Measurements from ENCODE around the gene PTPN22. TPM values are rescaled to one million over a fixed set of nuclear protein-coding genes. Genes with fewer than 3 reads are reported as not detected.

The PTPN22 gene
- total and polyA plus RNA-seq, 4 donors, result 0.22 to 3.1 (median 0.31) TPM

DNA sequence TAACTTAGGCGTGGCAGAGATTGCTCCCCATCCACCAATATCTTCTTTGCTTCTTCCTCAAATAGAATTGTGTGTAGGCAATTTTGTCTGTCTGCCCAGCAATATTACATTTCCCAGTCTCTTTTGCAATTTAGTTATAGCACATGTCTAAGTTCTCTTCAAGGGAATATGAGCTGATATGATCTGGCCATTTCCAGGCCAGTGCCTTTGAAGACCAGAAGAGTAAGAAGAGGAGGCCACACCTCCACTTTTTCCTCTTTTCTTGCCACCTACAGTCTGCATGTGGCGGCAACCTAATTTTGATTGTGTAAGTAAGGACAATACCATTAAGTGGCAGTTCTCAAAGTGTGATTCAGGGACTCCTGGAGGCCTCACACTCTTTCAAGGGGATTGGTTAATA, 52.9 kb downstream of the PTPN22 start:
- DNase-seq (ENCODE audit: low read depth in 4 of 6, low spot score in 6 of 6), result no peak
- Histone ChIP-seq H3K27me3 (ENCODE audit: control insufficient read depth, insufficient read depth, low read length) (no peaks in the 10 kb centered on the region), H3K4me3 (ENCODE audit: low read depth, low read length) (no peak overlapping the region), H3K9me3 (ENCODE audit: control insufficient read depth, insufficient read depth, low read length) (no peaks in the 10 kb centered on the region), H3K4me1 (ENCODE audit: control insufficient read depth, insufficient read depth, low read length) (no peaks in the 10 kb centered on the region), H3K27ac (ENCODE audit: low read depth, low read length) (no peak overlapping the region), H3K36me3 (ENCODE audit: control insufficient read depth, insufficient read depth, low read length) (no peaks in the 10 kb centered on the region)
- no CpG with 5 or more reads among the region's 2 CpGs for WGBS (ENCODE audit: insufficient coverage)

DNA sequence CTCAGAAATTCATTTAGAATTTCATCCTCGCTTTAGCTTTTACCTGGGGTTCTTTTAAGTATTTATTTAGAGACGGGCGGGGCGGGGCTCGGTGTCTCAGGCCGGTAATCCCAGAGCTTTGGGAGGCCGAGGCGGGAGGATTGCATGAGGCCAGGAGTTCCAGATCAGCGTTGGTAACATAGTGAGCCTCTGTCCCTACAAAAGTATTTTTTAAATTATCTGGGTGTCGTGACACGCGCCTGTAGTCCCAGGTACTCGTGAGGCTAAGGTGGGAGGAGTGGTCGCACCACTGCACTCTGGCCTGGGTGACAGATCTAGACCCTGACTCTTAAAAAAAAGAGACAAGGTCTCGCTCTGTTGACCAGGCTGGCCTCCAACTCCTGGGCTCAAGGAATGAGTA, 58.3 kb downstream of the PTPN22 start:
- no peak for DNase-seq (ENCODE audit: low read depth in 4 of 6, low spot score in 6 of 6)
- WGBS (ENCODE audit: insufficient coverage), result 98% methylated on average over 13 of the region's 15 CpGs
- Histone ChIP-seq H3K36me3 (ENCODE audit: control insufficient read depth, insufficient read depth, low read length) (no peaks in the 10 kb centered on the region), H3K27ac (ENCODE audit: low read depth, low read length) (no peak overlapping the region), H3K27me3 (ENCODE audit: control insufficient read depth, insufficient read depth, low read length) (no peaks in the 10 kb centered on the region), H3K4me3 (ENCODE audit: low read depth, low read length) (no peak overlapping the region), H3K4me1 (ENCODE audit: control insufficient read depth, insufficient read depth, low read length) (peaks cover 6% of the 10 kb centered on the region), H3K9me3 (ENCODE audit: control insufficient read depth, insufficient read depth, low read length) (no peaks in the 10 kb centered on the region)

DNA sequence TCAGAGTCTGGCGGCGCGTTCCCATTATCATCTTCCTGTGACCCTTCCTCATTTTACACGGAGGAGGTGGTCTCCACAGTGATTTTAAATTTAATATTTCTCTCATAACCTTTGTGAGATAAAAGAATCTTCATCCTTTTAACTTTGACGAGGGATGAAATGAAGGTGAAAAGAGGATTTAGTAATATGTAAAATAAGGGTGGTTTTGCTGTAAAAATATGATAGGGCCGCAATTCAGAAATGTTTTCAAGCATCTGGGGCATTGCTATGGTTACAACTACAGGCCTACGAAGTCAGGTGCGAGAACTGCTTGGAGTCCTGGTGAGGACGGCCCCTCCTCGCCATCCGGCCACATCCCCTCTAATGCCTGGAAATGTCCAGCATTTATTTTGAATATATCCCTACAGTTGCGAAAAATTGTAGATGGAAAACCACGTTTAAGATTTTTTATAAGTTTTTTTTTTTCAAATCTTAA, 58.8 kb downstream of the PTPN22 start:
- Histone ChIP-seq H3K27me3 (ENCODE audit: control insufficient read depth, insufficient read depth, low read length) (no peaks in the 10 kb centered on the region), H3K4me1 (ENCODE audit: control insufficient read depth, insufficient read depth, low read length) (peaks cover 6% of the 10 kb centered on the region), H3K27ac (ENCODE audit: low read depth, low read length) (peak overlapping the region; percentile 94), H3K9me3 (ENCODE audit: control insufficient read depth, insufficient read depth, low read length) (no peaks in the 10 kb centered on the region), H3K36me3 (ENCODE audit: control insufficient read depth, insufficient read depth, low read length) (no peaks in the 10 kb centered on the region), H3K4me3 (ENCODE audit: low read depth, low read length) (peak overlapping the region; percentile 91)
- WGBS (ENCODE audit: insufficient coverage), result 20% methylated on average over 5 of the region's 13 CpGs
- no peak for DNase-seq (ENCODE audit: low read depth in 4 of 6, low spot score in 6 of 6)

DNA sequence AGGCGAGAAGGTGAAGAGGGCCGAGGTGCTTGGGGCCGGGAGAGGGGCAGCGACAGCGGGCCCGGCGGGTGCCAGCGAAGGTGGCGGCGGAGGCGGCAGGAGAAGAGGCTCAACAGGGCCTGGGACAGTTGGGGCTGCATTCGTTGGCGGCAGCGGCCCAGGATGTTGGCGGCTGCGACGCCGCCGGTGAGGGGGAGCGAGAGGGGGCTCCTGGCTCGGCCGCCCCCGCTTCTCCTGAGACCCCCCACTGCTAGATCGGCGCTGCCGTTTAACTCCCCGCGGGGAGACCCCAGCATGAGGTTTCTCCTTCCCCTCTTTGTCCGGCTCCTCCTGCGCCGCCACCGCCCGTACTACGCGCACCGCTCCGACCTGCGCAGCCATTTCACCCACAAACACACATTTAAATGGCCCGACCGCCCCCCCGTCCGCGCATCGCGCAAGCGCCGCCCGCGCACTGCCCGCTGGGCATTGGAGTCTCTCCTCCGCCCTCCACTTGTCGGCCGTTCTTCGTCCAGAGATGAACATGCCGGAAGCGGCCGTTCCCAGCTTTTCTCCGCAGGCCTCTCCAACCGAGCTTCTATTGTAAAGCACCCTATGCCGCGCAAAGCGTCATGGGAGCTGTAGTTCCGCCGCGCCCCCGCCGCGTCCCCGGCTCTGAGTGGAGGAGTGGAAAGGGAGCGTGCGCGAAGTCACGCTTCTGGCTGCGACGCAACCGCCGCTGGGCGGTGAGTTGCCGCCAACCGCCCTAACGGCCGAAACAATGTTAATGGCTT, 59.4 kb downstream of the PTPN22 start, which contains the start of gene RSBN1:
RSBN1 (minus strand) TSS at position 589 of the 773 bp plus-strand sequence; CDS start at position 525, 64 bp downstream.
- WGBS (ENCODE audit: insufficient coverage), result under 1% methylated on average over 80 of the region's 82 CpGs
- Histone ChIP-seq H3K27me3 (ENCODE audit: control insufficient read depth, insufficient read depth, low read length) (no peaks in the 10 kb centered on the region), H3K27ac (ENCODE audit: low read depth, low read length) (peak within 1 kb of the TSS; percentile 94), H3K9me3 (ENCODE audit: control insufficient read depth, insufficient read depth, low read length) (no peaks in the 10 kb centered on the region), H3K36me3 (ENCODE audit: control insufficient read depth, insufficient read depth, low read length) (no peaks in the 10 kb centered on the region), H3K4me1 (ENCODE audit: control insufficient read depth, insufficient read depth, low read length) (peaks cover 6% of the 10 kb centered on the region), H3K4me3 (ENCODE audit: low read depth, low read length) (peak within 1 kb of the TSS; percentile 91)
- DNase-seq (ENCODE audit: low read depth in 4 of 6, low spot score in 6 of 6), result peak; percentile 90 to 100 (median 98)

DNA sequence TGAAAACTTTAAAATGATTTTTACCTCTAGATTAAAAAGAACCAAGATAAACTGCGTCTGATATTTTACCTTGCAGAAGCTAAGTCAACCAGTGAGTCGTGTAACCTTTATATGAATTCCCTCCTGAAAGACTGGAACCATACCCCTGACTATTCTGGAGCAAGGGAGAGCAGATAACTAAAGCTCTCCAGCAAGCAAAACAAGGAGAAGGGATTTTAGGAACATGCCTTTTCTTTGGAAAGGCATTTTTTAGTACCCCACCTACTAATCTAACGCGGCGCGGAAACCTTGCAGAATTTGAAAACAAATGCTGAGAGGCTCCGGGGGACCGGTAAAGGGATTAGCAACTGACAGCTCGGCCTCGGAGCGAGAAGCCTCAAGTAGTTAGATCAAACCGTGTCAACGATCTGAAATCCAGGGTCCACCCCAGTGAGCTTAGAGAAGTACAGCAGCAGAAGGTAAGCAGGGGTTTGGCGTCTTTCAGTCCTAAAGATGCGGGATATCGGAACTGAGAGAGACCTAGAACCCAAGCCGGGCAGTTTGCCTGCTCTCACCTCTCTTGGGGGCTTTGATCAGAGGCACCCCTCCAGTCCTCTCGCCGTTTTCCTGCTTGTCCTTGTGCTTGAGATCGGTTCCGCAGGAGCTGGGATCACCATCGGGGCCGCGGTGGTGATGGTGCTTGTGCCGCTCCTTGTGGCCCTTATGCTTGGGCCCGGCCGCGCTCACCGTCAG, 60.2 kb downstream of the PTPN22 start:
- Histone ChIP-seq H3K4me1 (ENCODE audit: control insufficient read depth, insufficient read depth, low read length) (peaks cover 6% of the 10 kb centered on the region), H3K27me3 (ENCODE audit: control insufficient read depth, insufficient read depth, low read length) (no peaks in the 10 kb centered on the region), H3K9me3 (ENCODE audit: control insufficient read depth, insufficient read depth, low read length) (no peaks in the 10 kb centered on the region), H3K27ac (ENCODE audit: low read depth, low read length) (peak overlapping the region; percentile 94), H3K4me3 (ENCODE audit: low read depth, low read length) (peak overlapping the region; percentile 91), H3K36me3 (ENCODE audit: control insufficient read depth, insufficient read depth, low read length) (no peaks in the 10 kb centered on the region)
- DNase-seq (ENCODE audit: low read depth in 4 of 6, low spot score in 6 of 6), result peak in 2 of 6 donors; percentile 3 to 44
- 0% methylated on average over 26 of the region's 29 CpGs for WGBS (ENCODE audit: insufficient coverage)

DNA sequence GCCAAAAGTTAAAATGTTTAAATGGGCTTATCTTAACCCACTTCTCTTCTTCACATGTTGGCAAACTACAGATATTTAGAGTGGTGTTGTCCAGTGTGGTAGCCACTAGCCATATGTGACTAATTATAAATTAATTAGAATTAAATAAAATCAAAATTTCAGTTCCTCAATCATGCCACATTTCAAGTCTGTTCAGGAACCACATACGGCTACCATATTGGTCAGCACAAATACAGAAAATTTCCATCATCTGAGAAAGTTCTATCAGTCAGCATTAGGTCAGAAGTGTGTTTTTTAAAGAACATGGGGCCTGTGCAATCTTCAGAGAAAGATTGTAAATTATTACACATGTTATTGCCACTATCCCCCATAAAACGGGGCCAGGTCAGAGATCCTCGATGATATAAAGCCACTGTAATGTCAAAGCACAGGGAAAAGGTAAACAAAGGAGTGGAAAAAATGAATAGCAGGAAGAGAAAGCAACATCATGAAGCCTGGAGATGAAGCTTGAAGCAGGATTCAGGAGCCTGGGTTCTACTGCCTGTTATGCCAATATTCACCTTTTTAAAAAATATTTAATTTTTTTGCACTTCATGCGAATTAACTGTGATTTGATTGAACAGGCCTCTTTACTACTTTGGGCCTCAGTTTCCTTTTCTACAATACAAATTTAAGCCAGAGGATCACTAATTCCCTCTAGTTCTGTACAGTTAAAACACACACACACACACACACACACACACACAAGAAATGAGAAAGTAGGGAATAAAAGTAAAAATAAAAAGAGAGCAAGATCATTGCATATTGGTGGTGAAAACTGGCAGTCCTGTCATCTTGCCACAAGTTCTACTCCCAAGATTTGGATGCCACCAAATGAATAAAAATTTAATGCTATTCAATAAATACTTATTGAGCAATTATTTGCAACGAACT, 61.6 kb downstream of the PTPN22 start:
- no peak overlapping the region for H3K27ac ChIP-seq (ENCODE audit: low read depth, low read length)
- H3K9me3 ChIP-seq (ENCODE audit: control insufficient read depth, insufficient read depth, low read length), result no peaks in the 10 kb centered on the region
- no peak for DNase-seq (ENCODE audit: low read depth in 4 of 6, low spot score in 6 of 6)
- H3K27me3 ChIP-seq (ENCODE audit: control insufficient read depth, insufficient read depth, low read length), result no peaks in the 10 kb centered on the region
- H3K4me3 ChIP-seq (ENCODE audit: low read depth, low read length), result peak overlapping the region; percentile 91
- WGBS (ENCODE audit: insufficient coverage), result no CpG with 5 or more reads among the region's 5 CpGs
- peaks cover 6% of the 10 kb centered on the region for H3K4me1 ChIP-seq (ENCODE audit: control insufficient read depth, insufficient read depth, low read length)
- H3K36me3 ChIP-seq (ENCODE audit: control insufficient read depth, insufficient read depth, low read length), result no peaks in the 10 kb centered on the region

DNA sequence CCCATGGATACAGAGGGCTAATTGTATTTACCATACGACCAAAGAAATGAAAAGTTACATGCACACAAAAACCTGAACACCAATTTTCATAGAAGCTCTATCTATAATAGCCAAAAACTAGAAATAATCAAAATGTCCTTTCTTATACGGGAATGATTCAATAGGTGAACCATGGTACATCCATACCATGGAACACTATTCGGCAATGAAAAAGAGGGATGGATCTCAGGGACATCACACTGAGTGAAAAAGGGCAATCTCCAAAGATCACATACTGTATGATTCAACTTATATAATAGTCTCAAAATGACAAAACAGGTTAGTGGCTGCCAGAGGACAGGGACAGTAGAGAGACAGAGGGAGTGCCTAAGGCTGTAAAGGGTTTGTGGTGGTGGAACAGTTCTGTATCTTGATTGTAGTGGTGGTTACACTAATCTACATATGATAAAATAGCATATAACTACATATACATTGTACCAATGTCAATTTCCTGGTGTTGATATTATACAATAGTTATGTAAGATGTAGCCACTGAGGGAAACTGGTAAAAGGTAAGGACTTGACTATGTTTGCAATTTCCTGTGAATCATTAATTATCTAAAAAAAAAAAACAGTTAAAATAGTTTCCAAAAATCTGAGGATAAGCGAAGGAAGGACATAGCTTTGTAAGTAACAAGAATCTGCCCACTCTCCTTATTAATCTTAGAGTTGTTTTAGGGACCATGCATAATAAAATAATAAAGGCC, 62.9 kb downstream of the PTPN22 start:
- H3K4me1 ChIP-seq (ENCODE audit: control insufficient read depth, insufficient read depth, low read length), result peaks cover 6% of the 10 kb centered on the region
- no peak overlapping the region for H3K27ac ChIP-seq (ENCODE audit: low read depth, low read length)
- DNase-seq (ENCODE audit: low read depth in 4 of 6, low spot score in 6 of 6), result no peak
- no peaks in the 10 kb centered on the region for H3K36me3 ChIP-seq (ENCODE audit: control insufficient read depth, insufficient read depth, low read length)
- WGBS (ENCODE audit: insufficient coverage), result no CpG with 5 or more reads among the region's 4 CpGs
- no peaks in the 10 kb centered on the region for H3K27me3 ChIP-seq (ENCODE audit: control insufficient read depth, insufficient read depth, low read length)
- H3K9me3 ChIP-seq (ENCODE audit: control insufficient read depth, insufficient read depth, low read length), result no peaks in the 10 kb centered on the region
- no peak overlapping the region for H3K4me3 ChIP-seq (ENCODE audit: low read depth, low read length)

DNA sequence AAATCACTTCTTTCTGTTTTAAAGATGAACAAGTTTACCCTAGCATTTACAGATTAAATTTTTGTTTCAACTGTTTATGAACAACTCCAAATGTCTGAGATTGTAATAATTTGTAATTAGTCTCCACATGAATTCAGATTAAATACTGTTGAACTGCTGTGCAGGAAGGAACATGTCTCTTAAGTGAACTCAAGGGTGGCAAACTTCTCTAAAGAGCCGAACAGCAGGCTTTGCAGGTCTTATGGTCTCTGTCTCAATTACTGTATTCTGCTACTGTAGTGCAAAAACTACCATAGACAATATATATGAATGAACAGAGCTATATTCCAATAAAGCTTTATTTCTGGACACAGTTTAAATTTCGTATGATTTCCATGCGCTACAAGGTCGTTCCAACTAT, 65.9 kb downstream of the PTPN22 start:
- Histone ChIP-seq H3K4me1 (ENCODE audit: control insufficient read depth, insufficient read depth, low read length) (no peaks in the 10 kb centered on the region), H3K36me3 (ENCODE audit: control insufficient read depth, insufficient read depth, low read length) (no peaks in the 10 kb centered on the region), H3K27ac (ENCODE audit: low read depth, low read length) (no peak overlapping the region), H3K4me3 (ENCODE audit: low read depth, low read length) (no peak overlapping the region), H3K27me3 (ENCODE audit: control insufficient read depth, insufficient read depth, low read length) (no peaks in the 10 kb centered on the region), H3K9me3 (ENCODE audit: control insufficient read depth, insufficient read depth, low read length) (no peaks in the 10 kb centered on the region)
- DNase-seq (ENCODE audit: low read depth in 4 of 6, low spot score in 6 of 6), result peak in 1 of 6 donors; percentile 28
- 73% methylated on average over 2 of the region's 4 CpGs for WGBS (ENCODE audit: insufficient coverage)

DNA sequence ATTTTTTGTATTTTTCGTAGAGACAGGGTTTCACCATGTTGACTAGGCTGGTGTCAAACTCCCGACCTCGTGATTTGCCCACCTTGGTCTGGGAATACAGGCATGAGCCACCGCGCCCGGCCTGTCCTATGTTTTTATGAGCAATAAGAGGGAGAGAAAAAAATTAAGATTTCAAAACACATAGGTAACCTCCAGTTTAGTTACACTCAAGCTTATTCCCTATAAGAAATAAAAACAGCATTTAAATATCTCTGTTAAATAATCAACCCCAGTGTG, 66.3 kb downstream of the PTPN22 start:
- 80% methylated on average over 1 of the region's 6 CpGs for WGBS (ENCODE audit: insufficient coverage)
- H3K4me1 ChIP-seq (ENCODE audit: control insufficient read depth, insufficient read depth, low read length), result no peaks in the 10 kb centered on the region

More for the DNA sequence above, 66.3 kb downstream of the PTPN22 start:
- no peak for DNase-seq (ENCODE audit: low read depth in 4 of 6, low spot score in 6 of 6)
- H3K4me3 ChIP-seq (ENCODE audit: low read depth, low read length), result no peak overlapping the region
- no peaks in the 10 kb centered on the region for H3K27me3 ChIP-seq (ENCODE audit: control insufficient read depth, insufficient read depth, low read length)
- no peak overlapping the region for H3K27ac ChIP-seq (ENCODE audit: low read depth, low read length)
- H3K9me3 ChIP-seq (ENCODE audit: control insufficient read depth, insufficient read depth, low read length), result no peaks in the 10 kb centered on the region
- no peaks in the 10 kb centered on the region for H3K36me3 ChIP-seq (ENCODE audit: control insufficient read depth, insufficient read depth, low read length)
